HL-60 (cell line): ENCODE data around the gene C3orf20.

Experiments used
- DNase-seq, 2 experiments: peaks; one replicate each; pipeline ENCODE4 v3.0.0-alpha.2; 2010 to 2020; ENCODE audit warnings: low read depth in 1 of 2, low spot score in 1 of 2
- H3K27ac ChIP-seq: fragments of 250-450 bp; sonication (Bioruptor Pico); replicated peaks from 2 replicates; pipeline ENCODE4 v1.5.1; 2020; ENCODE audit warnings: mild to moderate bottlenecking, moderate library complexity
- H3K27me3 ChIP-seq: fragments of 250-450 bp; sonication (Bioruptor Pico); 2 replicates; pipeline ENCODE4 v1.5.1; 2021; ENCODE audit warnings: mild to moderate bottlenecking, moderate library complexity; ENCODE audit not compliant: insufficient read depth, poor library complexity, severe bottlenecking
- H3K4me3 ChIP-seq: replicated peaks from 2 replicates; pipeline ENCODE4 v1.5.1; 2011; ENCODE audit warnings: mild to moderate bottlenecking, control low read depth, low read length; ENCODE audit not compliant: insufficient read depth
- GABPA ChIP-seq: IDR thresholded peaks from 2 replicates; pipeline ENCODE4 v1.6.1; 2012; ENCODE audit warnings: low read depth
- POLR2AphosphoS5 ChIP-seq: IDR thresholded peaks from 2 replicates; pipeline ENCODE4 v1.6.1; 2012; ENCODE audit warnings: low read depth
- SPI1 ChIP-seq: IDR thresholded peaks from 2 replicates; pipeline ENCODE4 v1.6.1; 2012; ENCODE audit warnings: low read depth, mild to moderate bottlenecking, borderline replicate concordance
- TF ChIP-seq, protein P1 (sequence below): IDR thresholded peaks from 2 replicates; pipeline ENCODE4 v1.6.1; 2012; ENCODE audit warnings: low read depth; ENCODE audit not compliant: insufficient replicate concordance
- TF ChIP-seq, protein P2 (sequence below): IDR thresholded peaks from one replicate; pipeline ENCODE4 v1.5.1; 2011; ENCODE audit warnings: low read length, control low read depth, inconsistent platforms; ENCODE audit not compliant: insufficient read depth

Gene C3orf20

DNA sequence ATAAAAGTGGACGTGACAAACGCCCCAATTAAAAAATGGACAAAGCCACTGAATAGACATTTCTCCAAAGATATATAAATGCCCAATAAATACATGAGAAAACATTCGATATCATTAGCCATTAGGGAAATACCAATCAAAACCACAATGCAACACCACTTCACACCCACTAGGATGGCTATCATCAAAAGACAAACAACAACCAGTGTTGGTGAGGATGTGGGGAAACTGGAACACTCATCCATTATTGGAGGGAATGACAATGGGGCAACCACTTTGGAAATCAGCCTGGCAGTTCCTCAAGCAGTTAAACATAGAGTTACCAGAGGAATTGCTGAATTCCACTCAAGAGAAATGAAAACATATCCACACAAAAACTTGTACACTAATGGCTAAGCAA is 111.4 kb downstream of the C3orf20 start:
- no peak for DNase-seq
- Histone ChIP-seq H3K27ac (no peak overlapping the region), H3K4me3 (no peak overlapping the region), H3K27me3 (peaks cover 2% of the 10 kb centered on the region)
- TF ChIP-seq, protein P1, sequence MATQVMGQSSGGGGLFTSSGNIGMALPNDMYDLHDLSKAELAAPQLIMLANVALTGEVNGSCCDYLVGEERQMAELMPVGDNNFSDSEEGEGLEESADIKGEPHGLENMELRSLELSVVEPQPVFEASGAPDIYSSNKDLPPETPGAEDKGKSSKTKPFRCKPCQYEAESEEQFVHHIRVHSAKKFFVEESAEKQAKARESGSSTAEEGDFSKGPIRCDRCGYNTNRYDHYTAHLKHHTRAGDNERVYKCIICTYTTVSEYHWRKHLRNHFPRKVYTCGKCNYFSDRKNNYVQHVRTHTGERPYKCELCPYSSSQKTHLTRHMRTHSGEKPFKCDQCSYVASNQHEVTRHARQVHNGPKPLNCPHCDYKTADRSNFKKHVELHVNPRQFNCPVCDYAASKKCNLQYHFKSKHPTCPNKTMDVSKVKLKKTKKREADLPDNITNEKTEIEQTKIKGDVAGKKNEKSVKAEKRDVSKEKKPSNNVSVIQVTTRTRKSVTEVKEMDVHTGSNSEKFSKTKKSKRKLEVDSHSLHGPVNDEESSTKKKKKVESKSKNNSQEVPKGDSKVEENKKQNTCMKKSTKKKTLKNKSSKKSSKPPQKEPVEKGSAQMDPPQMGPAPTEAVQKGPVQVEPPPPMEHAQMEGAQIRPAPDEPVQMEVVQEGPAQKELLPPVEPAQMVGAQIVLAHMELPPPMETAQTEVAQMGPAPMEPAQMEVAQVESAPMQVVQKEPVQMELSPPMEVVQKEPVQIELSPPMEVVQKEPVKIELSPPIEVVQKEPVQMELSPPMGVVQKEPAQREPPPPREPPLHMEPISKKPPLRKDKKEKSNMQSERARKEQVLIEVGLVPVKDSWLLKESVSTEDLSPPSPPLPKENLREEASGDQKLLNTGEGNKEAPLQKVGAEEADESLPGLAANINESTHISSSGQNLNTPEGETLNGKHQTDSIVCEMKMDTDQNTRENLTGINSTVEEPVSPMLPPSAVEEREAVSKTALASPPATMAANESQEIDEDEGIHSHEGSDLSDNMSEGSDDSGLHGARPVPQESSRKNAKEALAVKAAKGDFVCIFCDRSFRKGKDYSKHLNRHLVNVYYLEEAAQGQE: no peak

DNA sequence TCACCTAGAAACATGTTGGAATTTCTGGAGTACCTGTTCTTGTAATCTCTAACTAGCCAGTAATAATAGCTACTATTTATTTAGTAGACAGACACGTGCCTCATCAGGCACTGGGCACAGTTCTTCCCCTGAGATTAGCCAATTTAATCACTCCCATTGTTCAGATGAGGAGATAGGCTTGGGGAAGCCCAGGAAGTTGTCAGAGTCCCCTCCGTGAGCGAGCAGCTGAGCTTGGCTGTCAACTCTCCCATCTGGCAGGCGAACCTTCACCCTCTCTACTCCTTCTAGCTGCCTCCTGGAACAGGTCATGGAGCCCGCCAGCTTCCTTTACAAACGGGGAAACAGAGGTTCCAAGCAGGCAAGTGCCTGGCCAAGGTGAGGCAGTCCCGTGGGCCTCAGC is 112.7 kb downstream of the C3orf20 start:
- TF ChIP-seq SPI1: no peak
- TF ChIP-seq, protein P1: no peak
- TF ChIP-seq, protein P2, sequence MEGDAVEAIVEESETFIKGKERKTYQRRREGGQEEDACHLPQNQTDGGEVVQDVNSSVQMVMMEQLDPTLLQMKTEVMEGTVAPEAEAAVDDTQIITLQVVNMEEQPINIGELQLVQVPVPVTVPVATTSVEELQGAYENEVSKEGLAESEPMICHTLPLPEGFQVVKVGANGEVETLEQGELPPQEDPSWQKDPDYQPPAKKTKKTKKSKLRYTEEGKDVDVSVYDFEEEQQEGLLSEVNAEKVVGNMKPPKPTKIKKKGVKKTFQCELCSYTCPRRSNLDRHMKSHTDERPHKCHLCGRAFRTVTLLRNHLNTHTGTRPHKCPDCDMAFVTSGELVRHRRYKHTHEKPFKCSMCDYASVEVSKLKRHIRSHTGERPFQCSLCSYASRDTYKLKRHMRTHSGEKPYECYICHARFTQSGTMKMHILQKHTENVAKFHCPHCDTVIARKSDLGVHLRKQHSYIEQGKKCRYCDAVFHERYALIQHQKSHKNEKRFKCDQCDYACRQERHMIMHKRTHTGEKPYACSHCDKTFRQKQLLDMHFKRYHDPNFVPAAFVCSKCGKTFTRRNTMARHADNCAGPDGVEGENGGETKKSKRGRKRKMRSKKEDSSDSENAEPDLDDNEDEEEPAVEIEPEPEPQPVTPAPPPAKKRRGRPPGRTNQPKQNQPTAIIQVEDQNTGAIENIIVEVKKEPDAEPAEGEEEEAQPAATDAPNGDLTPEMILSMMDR: no peak
- TF ChIP-seq GABPA: no peak
- no peak for TF ChIP-seq POLR2AphosphoS5
- DNase-seq: no peak
- Histone ChIP-seq H3K4me3 (no peak overlapping the region), H3K27ac (no peak overlapping the region), H3K27me3 (peaks cover 12% of the 10 kb centered on the region)

DNA sequence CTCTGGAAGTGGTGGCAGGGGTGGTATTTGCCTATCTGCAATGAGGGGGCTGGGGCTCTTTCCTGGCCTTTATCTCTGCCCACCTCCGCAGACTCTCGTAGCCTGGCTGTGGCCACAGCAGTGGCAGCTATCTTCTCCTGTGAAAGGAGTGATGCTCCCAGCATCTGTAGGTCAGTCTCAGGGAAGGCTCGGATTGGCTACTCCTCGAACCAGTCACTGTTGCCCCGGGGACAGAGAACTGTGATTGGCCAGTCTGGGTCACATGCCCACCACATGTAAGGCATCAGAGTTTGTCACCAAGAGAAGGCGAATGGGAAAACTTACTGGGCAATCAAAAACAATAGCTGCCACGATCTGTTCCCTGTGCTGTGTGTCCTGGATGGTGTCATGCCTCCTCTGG is 113.7 kb downstream of the C3orf20 start:
- TF ChIP-seq, protein P1: no peak
- TF ChIP-seq, protein P2: no peak
- no peak for TF ChIP-seq GABPA
- no peak for TF ChIP-seq SPI1
- TF ChIP-seq POLR2AphosphoS5: no peak
- no peak for DNase-seq
- no peak overlapping the region for H3K4me3 ChIP-seq
- H3K27ac ChIP-seq: no peak overlapping the region
- peaks cover 18% of the 10 kb centered on the region for H3K27me3 ChIP-seq

DNA sequence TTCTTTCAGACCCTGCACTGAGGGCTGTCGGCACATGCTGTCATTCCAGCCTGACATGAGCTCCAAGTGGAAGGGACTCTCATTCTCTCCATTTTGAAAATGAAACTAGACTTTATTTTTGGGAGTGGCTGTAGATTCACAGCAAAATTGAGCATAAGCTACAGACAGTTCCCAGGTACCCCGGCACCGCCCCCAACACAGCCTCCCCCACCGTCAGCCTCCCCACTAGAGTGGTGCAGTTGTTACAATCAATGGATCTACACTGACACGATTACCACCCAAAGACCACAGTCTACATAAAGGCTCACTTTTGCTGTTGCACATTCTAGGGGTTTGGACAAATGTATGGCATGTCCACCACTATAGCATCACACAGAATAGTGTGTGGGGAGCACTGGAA is 114.3 kb downstream of the C3orf20 start:
- TF ChIP-seq SPI1: no peak
- TF ChIP-seq, protein P2: no peak
- no peak for TF ChIP-seq POLR2AphosphoS5
- no peak for TF ChIP-seq GABPA
- TF ChIP-seq, protein P1: no peak
- Histone ChIP-seq H3K27ac (no peak overlapping the region), H3K27me3 (peaks cover 18% of the 10 kb centered on the region), H3K4me3 (no peak overlapping the region)
- DNase-seq: no peak
